ENCODE measurements around the gene RAB9A.

DNA sequence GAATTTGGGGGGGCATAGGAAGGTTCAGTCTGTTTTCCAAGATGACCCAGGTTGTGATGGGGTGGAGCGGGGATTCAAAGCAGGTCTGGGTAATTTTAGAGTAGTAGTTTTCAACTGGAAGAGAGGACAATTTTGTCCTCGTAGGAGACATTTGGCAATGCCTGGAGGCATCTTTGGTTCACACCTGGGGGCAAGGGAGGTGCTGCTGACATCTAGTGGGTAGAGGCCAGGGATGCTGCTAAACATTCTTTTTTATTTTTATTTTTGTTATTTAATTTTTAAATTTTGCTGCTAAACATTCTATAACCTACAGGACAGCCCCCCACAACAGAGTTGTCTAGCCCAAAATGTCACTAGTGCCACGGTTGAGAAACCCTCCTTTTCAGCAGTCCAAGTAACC lies 1.9 kb downstream of the RAB9A start:
- TF ChIP-seq CTCF (IDR thresholded peaks at IDR 0.05) (no peak), POLR2A (IDR thresholded peaks at IDR 0.05) (no peak)

Measured in testis (tissue), 2 donors.